ENCODE data around the gene GGA2. TPM values are rescaled to one million over a fixed set of nuclear protein-coding genes. Genes with fewer than 3 reads are reported as not detected.
"Not testable (repeated sequence)": the region's sequence is repeated elsewhere in the genome, so short reads cannot be mapped to it uniquely, and the experiment has no call there.

GGA2 gene
- total RNA-seq, 2 donors from 2014 or later: 83.4 to 120 TPM

DNA sequence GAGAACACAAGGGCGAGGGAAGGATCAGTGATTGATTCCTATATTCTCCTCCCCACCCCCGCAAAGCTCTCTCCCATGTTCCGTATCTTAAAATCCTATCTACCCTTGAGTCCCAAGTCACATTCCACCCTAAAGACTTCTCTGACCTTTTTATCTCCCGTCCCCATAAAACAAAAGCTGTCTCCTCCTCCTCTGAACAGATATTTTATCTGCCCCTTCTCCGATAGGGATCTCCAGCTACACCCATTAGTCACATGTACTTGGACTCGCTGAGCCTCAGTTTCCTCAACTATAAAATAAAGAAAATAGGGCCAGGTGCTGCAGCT is 12.8 kb downstream of the GGA2 start:
- Mint-ChIP-seq H3K9me3 (no peaks in the 10 kb centered on the region), H3K36me3 (no peaks in the 10 kb centered on the region), H3K27ac (peak overlapping the region; percentile 27 to 92)
- DNase-seq (ENCODE audit: low spot score in 2 of 2): no peak
- ATAC-seq: no peak

DNA sequence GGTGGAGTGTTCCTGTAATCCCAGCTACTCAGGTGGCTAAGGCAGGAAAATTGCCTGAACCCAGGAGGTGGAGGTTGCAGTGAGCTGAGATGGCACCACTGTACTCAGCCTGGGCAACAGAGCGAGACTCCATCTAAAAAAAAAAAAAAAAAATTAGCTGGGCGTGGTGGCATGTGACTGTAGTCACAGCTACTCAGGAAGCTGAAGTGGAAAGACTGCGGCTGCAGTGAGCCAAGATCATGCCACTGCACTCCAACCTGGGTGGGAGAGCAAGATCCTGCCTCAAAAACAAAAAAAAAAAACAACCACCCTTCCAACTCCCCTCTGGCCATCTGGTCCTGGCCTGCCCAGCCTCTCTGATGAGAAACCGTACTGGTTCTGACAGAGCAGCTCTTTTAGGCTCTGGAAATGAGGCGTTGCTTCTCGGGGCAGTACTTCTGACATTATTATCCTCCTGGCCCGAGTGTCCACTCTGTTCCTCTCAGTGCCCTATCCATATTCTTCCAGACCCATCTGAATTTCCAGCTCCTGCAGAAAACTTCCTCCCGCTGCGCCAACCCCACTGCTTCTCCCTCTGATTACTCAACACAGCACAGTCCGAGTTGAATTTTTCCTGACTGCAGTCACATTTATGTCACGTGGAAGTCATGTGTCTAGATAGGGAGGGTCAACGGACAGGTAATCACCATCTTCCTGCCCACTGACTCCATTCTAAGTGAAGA is 13.3 kb downstream of the GGA2 start:
- H3K36me3 Mint-ChIP-seq: no peaks in the 10 kb centered on the region
- no peak for DNase-seq (ENCODE audit: low spot score in 2 of 2)
- no peaks in the 10 kb centered on the region for H3K9me3 Mint-ChIP-seq
- ATAC-seq: no peak
- peak overlapping the region; percentile 27 to 92 for H3K27ac Mint-ChIP-seq

DNA sequence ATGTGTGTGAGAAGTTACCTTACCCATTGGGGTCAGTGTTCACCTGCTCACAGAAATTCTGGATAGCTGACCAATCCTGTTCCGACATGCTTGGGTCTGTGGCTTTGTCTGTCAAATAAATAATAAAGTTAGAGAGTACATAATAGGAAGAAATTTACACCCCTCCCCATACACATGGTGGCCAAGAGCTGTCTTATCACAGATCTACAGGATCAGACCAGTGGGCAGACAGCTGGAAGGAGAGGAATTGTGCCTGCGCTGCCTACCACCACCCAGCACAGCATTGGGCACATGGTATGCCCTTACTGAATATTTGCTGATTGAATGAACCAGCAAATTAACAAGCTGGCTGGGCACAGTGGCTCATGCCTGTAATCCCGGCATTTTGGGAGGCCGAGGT is 14.6 kb downstream of the GGA2 start:
- ATAC-seq: no peak
- no peak for DNase-seq (ENCODE audit: low spot score in 2 of 2)
- no peaks in the 10 kb centered on the region for H3K9me3 Mint-ChIP-seq
- peak overlapping the region; percentile 36 to 48 for H3K27ac Mint-ChIP-seq
- no peaks in the 10 kb centered on the region for H3K36me3 Mint-ChIP-seq

DNA sequence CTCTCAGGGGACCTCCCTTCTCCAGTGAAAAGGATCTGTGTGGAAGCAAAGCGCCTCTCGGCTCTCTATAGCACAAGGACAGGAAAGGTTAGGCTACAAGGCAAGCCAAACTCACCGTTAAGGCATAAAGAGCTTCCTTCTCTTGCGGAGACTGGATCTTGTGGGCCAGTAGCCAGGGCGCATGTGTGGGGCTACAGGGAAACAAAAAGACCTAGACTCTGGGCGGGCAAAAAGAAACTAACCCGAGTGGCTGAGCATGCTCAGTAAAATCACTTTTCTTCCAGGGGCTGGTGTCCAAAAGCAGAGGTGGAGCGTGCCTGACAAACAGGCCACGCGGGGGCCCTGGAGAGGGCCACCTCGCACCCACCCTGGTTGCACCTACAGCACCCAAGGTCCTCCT is 16.1 kb downstream of the GGA2 start:
- H3K36me3 Mint-ChIP-seq: no peaks in the 10 kb centered on the region
- ATAC-seq (no peak), DNase-seq (ENCODE audit: low spot score in 2 of 2) (no peak)
- H3K27ac Mint-ChIP-seq: peak overlapping the region; percentile 44 to 87
- no peaks in the 10 kb centered on the region for H3K9me3 Mint-ChIP-seq

DNA sequence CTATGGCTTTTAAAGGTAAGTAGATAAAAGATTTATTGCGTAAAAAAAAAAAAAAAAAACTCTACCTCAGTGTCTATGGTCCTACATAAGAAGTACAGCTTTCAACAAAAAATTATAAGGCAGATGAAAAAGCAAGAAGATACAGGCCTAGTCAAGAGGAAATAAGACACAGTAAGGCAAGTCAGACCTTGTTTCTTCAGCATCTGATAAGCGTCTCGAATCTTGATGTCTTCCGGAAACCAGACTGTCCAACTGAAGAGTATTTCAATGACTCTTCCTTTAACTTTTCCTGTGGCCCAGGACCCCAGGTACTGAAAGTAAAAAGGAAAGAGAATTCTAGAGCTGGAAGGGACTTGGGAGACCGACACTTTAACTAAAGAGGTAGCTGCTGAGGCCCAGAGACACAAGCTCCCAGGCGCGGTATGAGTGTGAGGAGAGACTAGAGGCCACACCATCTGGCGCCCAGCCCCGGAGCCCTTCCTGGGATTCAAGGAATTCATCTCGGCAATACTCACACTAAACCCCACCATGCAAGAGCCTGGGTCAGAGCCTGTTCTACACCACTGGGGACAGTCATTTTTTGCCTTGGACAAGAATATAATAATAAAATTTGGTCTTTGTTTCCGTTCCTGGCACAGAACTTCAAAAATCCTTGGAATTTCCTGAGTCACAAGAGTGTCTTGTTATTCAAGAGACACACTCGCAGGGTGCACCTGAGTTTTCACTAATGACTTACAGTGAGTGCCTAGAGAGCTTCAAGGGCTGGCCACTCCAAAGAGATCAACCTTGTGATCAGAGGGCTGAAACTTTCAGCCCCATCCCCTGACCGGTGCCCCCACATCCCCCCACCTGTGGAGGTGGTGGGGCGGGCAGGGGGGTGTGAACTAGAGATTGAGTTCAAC is 18.6 kb downstream of the GGA2 start:
- no peak overlapping the region for H3K27ac Mint-ChIP-seq
- ATAC-seq: no peak

DNA sequence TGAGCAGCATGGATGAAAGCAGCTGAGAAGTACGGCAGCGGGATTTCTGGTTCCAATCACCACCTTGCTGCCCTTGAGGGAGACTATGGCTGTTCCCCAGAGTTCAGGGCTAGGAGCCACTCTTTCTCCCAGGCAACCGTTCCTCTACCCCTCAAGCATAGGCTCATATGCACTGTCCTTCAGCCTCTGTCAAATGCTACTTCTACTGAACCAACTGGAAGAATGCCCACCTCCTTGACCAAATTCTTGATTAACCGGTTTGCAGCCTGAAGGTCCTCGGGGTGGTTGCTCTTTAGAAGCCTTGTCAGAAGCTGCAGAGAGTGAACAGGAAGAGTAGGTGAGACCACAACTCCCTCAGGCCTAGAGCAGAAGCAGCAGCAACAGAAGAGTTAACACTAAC is 23.8 kb downstream of the GGA2 start:
- H3K9me3 Mint-ChIP-seq: no peaks in the 10 kb centered on the region
- DNase-seq (ENCODE audit: low spot score in 2 of 2) (no peak), ATAC-seq (no peak)
- H3K27ac Mint-ChIP-seq: peak overlapping the region in 1 of 2 donors; percentile 81
- peaks cover 0 to 7% of the 10 kb centered on the region in 2 donors for H3K36me3 Mint-ChIP-seq

More for the DNA sequence above, 18.6 kb downstream of the GGA2 start:
- no peaks in the 10 kb centered on the region for H3K36me3 Mint-ChIP-seq
- DNase-seq (ENCODE audit: low spot score in 2 of 2): no peak
- H3K9me3 Mint-ChIP-seq: no peaks in the 10 kb centered on the region

DNA sequence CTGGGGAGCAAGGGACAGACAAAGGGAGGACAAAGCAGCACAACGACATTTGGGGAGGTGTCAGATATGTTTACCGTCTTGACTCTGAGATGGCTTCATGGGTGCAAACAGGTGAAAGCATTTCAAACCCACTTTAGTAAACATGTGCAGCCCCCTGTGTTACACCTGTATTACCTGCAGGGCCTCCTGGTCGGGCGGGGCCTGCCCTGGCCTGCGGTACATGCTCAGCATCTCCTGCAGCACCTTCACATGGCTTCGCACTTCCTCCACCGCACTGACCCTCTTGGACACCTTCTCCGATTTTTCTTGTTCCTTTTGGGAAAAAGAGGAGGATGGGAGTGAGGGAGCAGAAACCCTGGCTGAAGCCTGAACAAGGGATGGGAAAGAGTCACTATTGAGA is 24.5 kb downstream of the GGA2 start:
- ATAC-seq (no peak), DNase-seq (ENCODE audit: low spot score in 2 of 2) (no peak)
- Mint-ChIP-seq H3K27ac (peak overlapping the region in 1 of 2 donors; percentile 81), H3K36me3 (peaks cover 0 to 7% of the 10 kb centered on the region in 2 donors), H3K9me3 (no peaks in the 10 kb centered on the region)

DNA sequence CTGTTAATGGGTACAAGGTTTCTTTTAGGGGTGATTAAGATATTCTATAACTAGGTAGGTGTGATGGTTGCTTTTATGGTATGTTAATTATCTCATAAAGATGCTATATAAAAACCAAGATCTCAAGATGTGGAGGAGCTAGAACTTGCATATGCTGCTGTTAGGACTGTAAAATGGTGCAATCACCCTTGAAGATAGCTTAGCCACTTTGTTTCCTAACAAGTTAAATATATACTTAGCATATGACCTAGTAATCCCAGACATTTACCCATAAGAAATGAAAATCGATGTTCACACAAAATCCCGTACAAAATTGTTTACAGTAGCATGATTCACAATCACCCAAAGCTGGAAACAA is 25.1 kb downstream of the GGA2 start:
- no peak for DNase-seq (ENCODE audit: low spot score in 2 of 2)
- no peaks in the 10 kb centered on the region for H3K9me3 Mint-ChIP-seq
- no peak for ATAC-seq
- H3K36me3 Mint-ChIP-seq: peaks cover 0 to 7% of the 10 kb centered on the region in 2 donors
- H3K27ac Mint-ChIP-seq: peak overlapping the region in 1 of 2 donors; percentile 81

DNA sequence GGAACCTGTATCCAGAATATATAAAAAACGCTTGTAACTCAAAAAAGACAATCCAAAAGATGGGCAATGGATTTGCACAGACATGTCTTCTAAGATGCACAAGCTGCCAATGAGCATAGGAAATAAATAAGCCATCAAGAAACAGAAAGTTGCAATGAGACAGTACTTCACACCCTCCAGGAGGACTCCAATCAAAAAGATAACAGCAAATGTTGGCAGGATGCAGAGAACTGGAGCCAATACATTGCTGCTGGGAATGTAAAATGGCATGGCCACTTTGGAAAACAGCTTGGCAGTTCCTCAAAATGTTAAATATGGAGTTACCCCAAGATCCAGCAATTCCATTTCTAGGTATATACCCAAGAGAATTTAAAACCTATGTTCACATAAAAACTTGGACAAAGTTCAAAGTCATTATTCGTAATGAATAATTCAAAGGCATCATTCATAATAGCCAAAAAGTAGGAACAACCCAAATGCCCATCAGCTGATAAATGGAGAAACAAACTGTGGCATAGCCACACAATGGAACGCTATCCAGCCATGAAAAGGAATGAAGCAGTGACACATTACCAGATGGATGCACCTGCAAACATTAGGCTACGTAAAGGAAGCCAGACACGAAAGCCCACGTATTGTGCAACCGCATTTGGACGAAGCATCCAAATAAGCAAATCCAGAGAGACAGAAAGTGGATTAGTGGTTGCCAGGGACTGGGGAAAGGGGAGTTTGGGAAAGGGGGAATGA is 25.6 kb downstream of the GGA2 start:
- no peak for DNase-seq (ENCODE audit: low spot score in 2 of 2)
- Mint-ChIP-seq H3K9me3 (no peaks in the 10 kb centered on the region), H3K27ac (peak overlapping the region in 1 of 2 donors; percentile 84), H3K36me3 (peaks cover 0 to 7% of the 10 kb centered on the region in 2 donors)
- ATAC-seq: no peak

DNA sequence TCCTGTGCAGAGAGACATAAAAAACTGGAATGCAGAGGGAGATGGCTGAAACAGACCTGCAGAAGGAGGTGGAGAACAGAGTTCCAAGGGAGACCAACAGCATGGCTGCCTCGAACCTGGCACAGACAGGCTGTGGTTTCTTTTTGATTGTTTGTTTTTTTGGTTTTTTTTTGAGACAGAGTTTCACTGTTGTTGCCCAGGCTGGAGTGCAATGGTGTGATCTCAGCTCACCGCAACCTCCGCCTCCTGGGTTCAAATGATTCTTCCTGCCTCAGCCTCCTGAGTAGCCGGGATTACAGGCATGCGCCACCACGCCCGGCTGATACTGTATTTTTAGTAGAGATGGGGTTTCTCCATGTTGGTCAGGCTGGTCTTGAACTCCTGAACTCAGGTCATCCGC is 26.8 kb downstream of the GGA2 start:
- H3K36me3 Mint-ChIP-seq; ATAC-seq; DNase-seq (ENCODE audit: low spot score in 2 of 2); H3K9me3 Mint-ChIP-seq: not testable (repeated sequence)
- H3K27ac Mint-ChIP-seq: peak overlapping the region; percentile 24 to 26

DNA sequence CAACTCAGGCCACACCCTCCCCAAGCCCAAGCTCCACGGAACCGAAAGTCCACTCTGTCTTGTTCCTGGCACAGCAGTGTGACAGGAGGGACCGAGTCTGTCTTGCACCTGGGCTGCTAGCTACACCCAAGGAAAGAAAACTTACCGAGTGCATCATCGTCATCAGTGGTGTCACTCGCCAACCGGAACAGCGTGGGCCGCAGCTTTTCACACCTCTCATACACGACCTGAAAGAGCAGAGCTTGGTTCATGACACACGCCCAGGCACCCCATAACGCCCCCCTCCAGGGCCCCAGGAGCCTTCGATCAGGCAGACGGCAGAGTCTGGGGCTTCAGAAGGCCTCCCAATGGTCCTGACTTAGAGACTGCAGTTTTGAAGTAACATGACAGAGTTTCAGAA is 27.5 kb downstream of the GGA2 start:
- H3K9me3 Mint-ChIP-seq: no peaks in the 10 kb centered on the region
- no peak for DNase-seq (ENCODE audit: low spot score in 2 of 2)
- ATAC-seq: peak in 1 of 2 donors; percentile 52
- peak overlapping the region; percentile 24 to 26 for H3K27ac Mint-ChIP-seq
- H3K36me3 Mint-ChIP-seq: peaks cover 0 to 7% of the 10 kb centered on the region in 2 donors

DNA sequence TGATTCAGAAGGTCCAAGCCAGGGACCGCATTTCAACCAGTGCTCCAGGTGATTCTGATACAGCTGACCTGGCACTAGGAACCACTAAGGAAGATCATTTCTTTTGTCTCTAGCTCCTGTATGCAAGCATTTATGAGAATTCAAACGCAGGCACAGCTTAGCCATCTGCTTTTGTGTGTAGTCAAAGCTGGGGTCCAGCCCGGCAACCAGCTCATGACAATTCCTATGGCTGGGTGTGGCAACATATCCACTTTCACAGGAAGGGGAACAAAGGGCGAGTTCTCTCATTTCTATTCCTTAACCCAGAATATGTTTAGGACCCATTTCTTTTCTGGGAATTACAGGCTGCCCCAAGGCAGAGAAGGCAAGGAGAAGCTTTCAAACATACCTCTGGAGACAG is 30.0 kb downstream of the GGA2 start:
- no peak for DNase-seq (ENCODE audit: low spot score in 2 of 2)
- Mint-ChIP-seq H3K27ac (peak overlapping the region; percentile 53 to 87), H3K36me3 (no peaks in the 10 kb centered on the region), H3K9me3 (no peaks in the 10 kb centered on the region)
- ATAC-seq: no peak

DNA sequence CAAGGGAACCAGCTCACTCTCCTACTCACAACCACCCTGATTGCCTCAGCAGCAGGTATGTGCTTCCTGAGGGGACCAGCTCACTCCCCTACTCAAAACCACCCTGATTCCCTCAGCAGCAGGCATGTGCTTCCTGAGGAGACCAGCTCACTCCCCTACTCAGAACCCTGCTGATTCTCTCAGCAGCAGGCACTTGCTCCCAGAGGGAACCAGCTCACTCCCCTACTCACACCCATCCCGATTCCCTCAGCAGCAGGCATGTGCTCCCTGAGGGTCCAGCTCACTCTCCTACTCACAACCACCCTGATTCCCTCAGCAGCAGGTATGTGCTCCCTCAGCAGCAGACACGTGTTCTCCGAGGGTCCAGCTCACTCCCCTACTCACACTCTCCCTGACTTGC is 31.2 kb downstream of the GGA2 start:
- Mint-ChIP-seq H3K36me3 (no peaks in the 10 kb centered on the region), H3K27ac (peak overlapping the region; percentile 53 to 87), H3K9me3 (no peaks in the 10 kb centered on the region)
- ATAC-seq (no peak), DNase-seq (ENCODE audit: low spot score in 2 of 2) (no peak)

DNA sequence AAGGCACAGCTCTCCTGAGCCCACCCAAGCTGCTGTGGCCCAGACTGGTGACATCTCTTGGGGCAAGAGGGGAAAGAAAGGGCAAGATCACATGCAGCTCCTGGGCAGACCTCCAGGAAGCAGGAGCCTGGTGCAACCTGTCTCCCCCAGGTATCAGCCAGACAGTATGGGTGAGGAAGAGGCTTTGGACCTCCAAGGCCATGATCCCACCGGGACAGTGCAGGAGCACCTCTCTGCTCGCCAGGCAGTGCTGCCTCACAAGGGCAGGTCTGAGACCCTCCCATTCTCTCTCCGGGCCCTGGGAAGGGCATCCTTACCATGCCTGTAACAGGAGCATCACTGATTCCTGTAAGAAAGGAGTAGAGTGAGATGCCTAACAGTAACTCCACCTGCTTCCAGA is 31.7 kb downstream of the GGA2 start:
- H3K9me3 Mint-ChIP-seq: no peaks in the 10 kb centered on the region
- no peak for DNase-seq (ENCODE audit: low spot score in 2 of 2)
- no peaks in the 10 kb centered on the region for H3K36me3 Mint-ChIP-seq
- H3K27ac Mint-ChIP-seq: peak overlapping the region in 1 of 2 donors; percentile 53
- no peak for ATAC-seq

DNA sequence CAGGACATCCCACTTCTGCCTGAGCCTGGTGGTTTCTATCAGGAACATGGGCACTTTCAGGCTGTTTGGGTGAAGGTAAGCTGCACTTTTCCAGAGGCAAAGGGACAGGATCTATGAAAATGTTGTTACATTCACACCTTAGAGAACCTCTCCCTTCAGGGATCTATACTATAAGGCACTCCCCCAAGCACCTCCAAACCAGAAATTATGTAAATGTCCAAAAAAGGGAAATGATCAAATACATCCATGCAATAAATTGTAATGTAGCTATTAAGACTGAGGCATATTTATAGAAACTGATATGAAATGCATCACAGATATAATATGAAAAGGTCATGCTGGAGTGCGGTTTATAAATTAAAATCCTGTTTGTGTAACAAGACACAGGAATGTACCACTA is 34.0 kb downstream of the GGA2 start:
- DNase-seq (ENCODE audit: low spot score in 2 of 2) (no peak), ATAC-seq (no peak)
- no peaks in the 10 kb centered on the region for H3K9me3 Mint-ChIP-seq
- no peaks in the 10 kb centered on the region for H3K36me3 Mint-ChIP-seq
- no peak overlapping the region for H3K27ac Mint-ChIP-seq

DNA sequence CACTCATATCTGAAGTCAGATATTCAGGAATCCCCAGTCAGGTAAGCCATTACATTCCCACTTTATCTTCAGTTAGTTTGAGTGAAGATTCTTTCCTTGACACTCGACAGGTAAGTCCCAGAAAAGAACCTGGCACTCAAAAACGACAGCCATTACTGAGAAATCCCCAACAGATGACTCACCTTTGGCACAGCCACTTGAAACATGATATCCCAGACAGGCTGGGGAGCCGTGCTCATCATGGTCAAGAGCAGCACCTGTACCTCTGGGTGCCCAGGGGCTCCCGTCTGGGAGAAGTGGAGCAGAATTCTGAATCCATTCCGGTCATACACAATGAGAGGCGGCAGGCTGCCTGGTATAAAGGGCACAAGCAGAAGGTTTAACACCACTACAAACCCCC is 40.5 kb downstream of the GGA2 start:
- ATAC-seq (peak in 1 of 2 donors; percentile 43), DNase-seq (ENCODE audit: low spot score in 2 of 2) (no peak)
- Mint-ChIP-seq H3K36me3 (peaks cover 0 to 6% of the 10 kb centered on the region in 2 donors), H3K9me3 (no peaks in the 10 kb centered on the region), H3K27ac (peak overlapping the region; percentile 17 to 38)

Data from activated naive CD4-positive, alpha-beta T cell treated with anti-CD3 and anti-CD28 coated beads, Interleukin-2, amount 50 U/mL, for 72 hours (primary cell).